ENCODE results near the gene SORCS2. TPM values are rescaled to one million over a fixed set of nuclear protein-coding genes. Genes with fewer than 3 reads are reported as not detected.

SORCS2 gene
- total RNA-seq, 4 donors from 2014 or later: 0.07 to 1.2 (median 0.11) TPM

DNA sequence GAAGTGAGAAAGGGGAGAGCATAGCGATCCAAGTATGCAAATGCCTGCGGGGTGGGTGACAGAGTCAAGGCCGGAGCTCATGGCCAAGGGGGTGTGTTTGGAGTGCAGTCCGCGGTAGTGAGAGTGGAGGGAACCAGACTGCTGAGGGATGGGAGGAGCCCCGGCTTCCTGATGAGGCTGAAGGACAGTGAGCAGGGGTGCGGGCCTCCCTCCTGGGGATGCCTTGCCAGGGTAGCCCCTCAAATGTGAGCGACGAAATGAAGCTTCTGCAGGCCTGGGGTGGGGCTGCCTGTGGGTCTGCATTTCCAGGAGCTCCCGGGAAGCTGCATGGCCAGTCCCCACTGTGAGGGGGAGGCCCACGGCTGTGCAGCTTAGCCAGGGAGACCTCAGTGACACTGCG is 197.4 kb downstream of the SORCS2 start:
- no peak overlapping the region for H3K4me3 ChIP-seq
- no peak for ATAC-seq
- peaks cover 6 to 8% (median 6%) of the 10 kb centered on the region in 3 donors for H3K27me3 ChIP-seq
- no peaks in the 10 kb centered on the region for H3K9me3 ChIP-seq
- no peaks in the 10 kb centered on the region for H3K36me3 ChIP-seq
- H3K27ac ChIP-seq: no peak overlapping the region
- H3K4me1 ChIP-seq: no peaks in the 10 kb centered on the region
- in situ Hi-C loops (cut with MboI; ENCODE audit: low sequenced_read_pairs in 4 of 4) (no loop called here), intact Hi-C loops (cut with DNase I; ENCODE audit: low total_unique reads) (no loop called here)
- TF ChIP-seq, protein P1, sequence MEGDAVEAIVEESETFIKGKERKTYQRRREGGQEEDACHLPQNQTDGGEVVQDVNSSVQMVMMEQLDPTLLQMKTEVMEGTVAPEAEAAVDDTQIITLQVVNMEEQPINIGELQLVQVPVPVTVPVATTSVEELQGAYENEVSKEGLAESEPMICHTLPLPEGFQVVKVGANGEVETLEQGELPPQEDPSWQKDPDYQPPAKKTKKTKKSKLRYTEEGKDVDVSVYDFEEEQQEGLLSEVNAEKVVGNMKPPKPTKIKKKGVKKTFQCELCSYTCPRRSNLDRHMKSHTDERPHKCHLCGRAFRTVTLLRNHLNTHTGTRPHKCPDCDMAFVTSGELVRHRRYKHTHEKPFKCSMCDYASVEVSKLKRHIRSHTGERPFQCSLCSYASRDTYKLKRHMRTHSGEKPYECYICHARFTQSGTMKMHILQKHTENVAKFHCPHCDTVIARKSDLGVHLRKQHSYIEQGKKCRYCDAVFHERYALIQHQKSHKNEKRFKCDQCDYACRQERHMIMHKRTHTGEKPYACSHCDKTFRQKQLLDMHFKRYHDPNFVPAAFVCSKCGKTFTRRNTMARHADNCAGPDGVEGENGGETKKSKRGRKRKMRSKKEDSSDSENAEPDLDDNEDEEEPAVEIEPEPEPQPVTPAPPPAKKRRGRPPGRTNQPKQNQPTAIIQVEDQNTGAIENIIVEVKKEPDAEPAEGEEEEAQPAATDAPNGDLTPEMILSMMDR (IDR thresholded peaks at IDR 0.05 in 4 of 5, conservative IDR thresholded peaks at IDR 0.05 in 1 of 5): no peak
- TF ChIP-seq POLR2A (IDR thresholded peaks at IDR 0.05): no peak
- no peak for DNase-seq

DNA sequence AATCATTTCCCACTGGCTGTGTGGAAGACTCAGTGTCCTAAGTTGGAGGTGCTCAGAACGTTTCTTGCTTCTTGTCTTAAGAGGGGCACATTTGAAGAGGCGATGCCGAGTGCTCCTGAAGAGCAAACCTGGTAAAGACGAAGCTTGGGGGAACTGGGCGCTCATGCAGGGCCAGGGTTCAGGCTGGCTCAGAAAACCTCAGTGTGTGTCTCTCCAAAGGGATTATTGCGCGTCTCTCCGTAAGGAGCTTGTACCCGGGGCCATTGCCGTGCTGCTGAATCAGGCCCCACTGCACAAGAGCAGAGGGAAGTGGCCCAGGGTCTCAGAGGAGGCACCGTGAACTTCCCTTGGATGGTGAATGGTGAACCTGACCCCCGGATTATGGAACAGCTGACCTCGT is 198.0 kb downstream of the SORCS2 start:
- DNase-seq: no peak
- no peaks in the 10 kb centered on the region for H3K36me3 ChIP-seq
- peaks cover 8 to 11% (median 10%) of the 10 kb centered on the region in 3 donors for H3K27me3 ChIP-seq
- ATAC-seq: no peak
- intact Hi-C loops (cut with DNase I; ENCODE audit: low total_unique reads) (no loop called here), in situ Hi-C loops (cut with MboI; ENCODE audit: low sequenced_read_pairs in 4 of 4) (no loop called here)
- no peaks in the 10 kb centered on the region for H3K9me3 ChIP-seq
- TF ChIP-seq, protein P1 (IDR thresholded peaks at IDR 0.05 in 4 of 5, conservative IDR thresholded peaks at IDR 0.05 in 1 of 5): no peak
- no peak for TF ChIP-seq POLR2A (IDR thresholded peaks at IDR 0.05)
- no peak overlapping the region for H3K4me3 ChIP-seq
- H3K4me1 ChIP-seq: no peaks in the 10 kb centered on the region
- no peak overlapping the region for H3K27ac ChIP-seq

DNA sequence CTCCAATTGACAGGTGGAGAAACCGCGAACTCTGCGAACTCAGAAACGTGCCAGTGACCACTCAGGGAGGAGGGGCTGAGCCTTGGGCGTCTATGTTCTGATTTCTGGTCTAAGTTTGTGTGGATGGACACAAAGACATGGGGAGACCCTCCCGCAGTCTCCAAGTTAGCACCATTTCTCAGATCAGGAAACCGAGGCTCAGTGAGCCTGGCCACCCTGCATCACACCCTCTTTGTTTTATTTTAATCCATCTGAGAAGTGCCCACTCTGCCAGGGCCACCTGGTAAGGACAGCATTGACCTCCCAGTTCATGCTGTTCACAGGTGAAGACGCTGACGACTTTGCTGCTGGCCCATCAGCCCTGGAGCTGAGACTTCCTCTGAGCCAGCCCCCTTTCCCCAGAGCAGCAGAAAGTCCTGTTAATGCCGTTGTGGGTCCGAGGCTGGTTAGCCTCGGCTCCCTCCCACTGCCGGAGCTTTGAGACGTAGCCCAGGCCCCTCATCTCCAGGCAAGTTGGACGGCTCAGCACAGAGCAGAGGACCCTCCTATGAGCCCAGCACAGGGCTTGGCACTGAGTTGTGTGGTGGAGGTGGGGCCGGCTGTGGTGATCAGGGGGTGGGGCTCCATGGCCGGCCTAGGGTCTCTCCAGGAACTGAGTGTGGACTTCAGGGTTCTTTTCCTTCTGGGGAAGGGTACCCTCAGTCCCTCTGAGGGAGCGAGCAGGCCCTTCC is 198.7 kb downstream of the SORCS2 start:
- in situ Hi-C loops (cut with MboI; ENCODE audit: low sequenced_read_pairs in 4 of 4): no loop called here
- Histone ChIP-seq H3K36me3 (no peaks in the 10 kb centered on the region), H3K27me3 (peaks cover 8 to 11% (median 10%) of the 10 kb centered on the region in 3 donors), H3K9me3 (no peaks in the 10 kb centered on the region), H3K4me3 (no peak overlapping the region), H3K27ac (no peak overlapping the region), H3K4me1 (no peaks in the 10 kb centered on the region)
- ATAC-seq: no peak
- intact Hi-C loops (cut with DNase I; ENCODE audit: low total_unique reads): no loop called here
- TF ChIP-seq, protein P1 (IDR thresholded peaks at IDR 0.05 in 4 of 5, conservative IDR thresholded peaks at IDR 0.05 in 1 of 5): no peak
- TF ChIP-seq POLR2A (IDR thresholded peaks at IDR 0.05): no peak
- no peak for DNase-seq

DNA sequence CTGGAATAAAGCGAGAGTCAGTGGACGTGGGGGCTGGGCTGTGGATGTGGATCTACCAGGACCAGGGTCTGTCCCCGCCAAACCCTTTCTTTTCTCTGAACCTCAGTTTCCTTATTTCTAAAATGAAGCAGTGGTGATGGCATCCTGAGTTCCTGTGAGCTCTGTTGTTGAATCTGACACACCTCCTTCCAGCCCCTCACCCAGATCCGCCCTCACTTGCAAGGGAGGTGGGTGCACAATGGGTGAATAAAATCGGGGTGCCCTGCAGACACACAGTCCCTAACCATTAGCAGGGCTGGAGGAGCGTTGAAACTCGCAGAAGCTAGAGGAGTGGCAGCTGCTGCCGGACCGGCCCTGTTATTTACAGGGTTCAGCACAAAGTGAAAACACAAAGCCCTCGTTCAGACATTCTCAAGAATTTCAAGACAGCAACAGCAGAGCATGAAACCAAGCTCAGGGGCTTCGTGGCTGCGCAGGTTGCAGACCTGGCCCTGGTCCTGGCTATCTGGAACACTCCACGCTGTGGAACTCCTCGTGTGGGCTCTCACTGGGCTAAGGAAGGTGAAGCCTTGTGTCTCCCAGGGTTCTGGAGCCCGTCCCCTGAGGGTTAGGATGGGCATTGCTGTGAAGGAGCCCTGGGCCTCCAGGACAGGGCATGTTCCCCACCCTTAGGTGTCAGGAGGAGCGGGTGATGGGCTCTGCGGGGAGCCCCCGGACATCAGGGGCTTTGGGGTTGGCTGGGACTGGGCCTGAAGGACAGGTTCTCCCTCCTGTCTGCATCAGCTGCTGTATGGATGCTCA is 199.5 kb downstream of the SORCS2 start:
- ATAC-seq: no peak
- no peaks in the 10 kb centered on the region for H3K36me3 ChIP-seq
- H3K4me1 ChIP-seq: no peaks in the 10 kb centered on the region
- no peak overlapping the region for H3K4me3 ChIP-seq
- no peaks in the 10 kb centered on the region for H3K9me3 ChIP-seq
- H3K27ac ChIP-seq: no peak overlapping the region
- no peak for DNase-seq
- in situ Hi-C loops (cut with MboI; ENCODE audit: low sequenced_read_pairs in 4 of 4) (no loop called here), intact Hi-C loops (cut with DNase I; ENCODE audit: low total_unique reads) (no loop called here)
- peaks cover 9 to 12% (median 11%) of the 10 kb centered on the region in 3 donors for H3K27me3 ChIP-seq
- no peak for TF ChIP-seq POLR2A (IDR thresholded peaks at IDR 0.05)
- TF ChIP-seq, protein P1 (IDR thresholded peaks at IDR 0.05 in 4 of 5, conservative IDR thresholded peaks at IDR 0.05 in 1 of 5): no peak

Measured in gastrocnemius medialis (tissue), 4 donors.